ENCODE data around the gene LYPD8. TPM values are rescaled to one million over a fixed set of nuclear protein-coding genes. Genes with fewer than 3 reads are reported as not detected.

The LYPD8 gene
- total RNA-seq, 3 donors from 2014 or later = 1.6 TPM; not detected in 2

DNA sequence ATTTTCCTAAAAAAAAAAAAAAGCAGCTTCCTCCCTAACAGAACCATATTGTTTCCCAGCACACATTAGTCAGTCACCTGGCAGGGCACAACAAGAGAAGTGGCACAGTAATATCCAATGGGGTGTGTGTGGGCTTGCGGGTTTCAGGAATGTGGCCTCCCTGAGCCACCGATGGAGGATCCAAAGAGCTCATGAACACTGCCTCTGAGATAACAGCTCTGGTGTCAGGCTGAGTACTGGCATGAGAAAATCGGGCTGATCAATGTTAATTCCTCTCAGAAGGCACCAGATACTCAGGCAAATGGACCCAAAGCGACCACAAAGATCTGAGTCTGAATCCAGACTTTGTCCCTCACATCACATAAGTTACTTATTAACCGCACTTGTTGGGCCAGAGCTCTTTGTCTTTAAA, 2.2 kb upstream of the LYPD8 start:
- peaks cover 0 to 7% of the 10 kb centered on the region in 2 donors for H3K9me3 ChIP-seq
- no peak overlapping the region for H3K4me3 ChIP-seq
- no peaks in the 10 kb centered on the region for H3K36me3 ChIP-seq
- no peak for DNase-seq (ENCODE audit: low spot score in 2 of 2)
- no peaks in the 10 kb centered on the region for H3K4me1 ChIP-seq
- intact Hi-C loops (cut with DNase I; ENCODE audit: low total_unique reads) = no loop called here
- H3K27ac ChIP-seq = no peak overlapping the region
- TF ChIP-seq POLR2AphosphoS5 (IDR thresholded peaks at IDR 0.05) (no peak), POLR2A (IDR thresholded peaks at IDR 0.05) (no peak)
- TF ChIP-seq, protein P1, sequence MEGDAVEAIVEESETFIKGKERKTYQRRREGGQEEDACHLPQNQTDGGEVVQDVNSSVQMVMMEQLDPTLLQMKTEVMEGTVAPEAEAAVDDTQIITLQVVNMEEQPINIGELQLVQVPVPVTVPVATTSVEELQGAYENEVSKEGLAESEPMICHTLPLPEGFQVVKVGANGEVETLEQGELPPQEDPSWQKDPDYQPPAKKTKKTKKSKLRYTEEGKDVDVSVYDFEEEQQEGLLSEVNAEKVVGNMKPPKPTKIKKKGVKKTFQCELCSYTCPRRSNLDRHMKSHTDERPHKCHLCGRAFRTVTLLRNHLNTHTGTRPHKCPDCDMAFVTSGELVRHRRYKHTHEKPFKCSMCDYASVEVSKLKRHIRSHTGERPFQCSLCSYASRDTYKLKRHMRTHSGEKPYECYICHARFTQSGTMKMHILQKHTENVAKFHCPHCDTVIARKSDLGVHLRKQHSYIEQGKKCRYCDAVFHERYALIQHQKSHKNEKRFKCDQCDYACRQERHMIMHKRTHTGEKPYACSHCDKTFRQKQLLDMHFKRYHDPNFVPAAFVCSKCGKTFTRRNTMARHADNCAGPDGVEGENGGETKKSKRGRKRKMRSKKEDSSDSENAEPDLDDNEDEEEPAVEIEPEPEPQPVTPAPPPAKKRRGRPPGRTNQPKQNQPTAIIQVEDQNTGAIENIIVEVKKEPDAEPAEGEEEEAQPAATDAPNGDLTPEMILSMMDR (IDR thresholded peaks at IDR 0.05) = no peak
- no peaks in the 10 kb centered on the region for H3K27me3 ChIP-seq

DNA sequence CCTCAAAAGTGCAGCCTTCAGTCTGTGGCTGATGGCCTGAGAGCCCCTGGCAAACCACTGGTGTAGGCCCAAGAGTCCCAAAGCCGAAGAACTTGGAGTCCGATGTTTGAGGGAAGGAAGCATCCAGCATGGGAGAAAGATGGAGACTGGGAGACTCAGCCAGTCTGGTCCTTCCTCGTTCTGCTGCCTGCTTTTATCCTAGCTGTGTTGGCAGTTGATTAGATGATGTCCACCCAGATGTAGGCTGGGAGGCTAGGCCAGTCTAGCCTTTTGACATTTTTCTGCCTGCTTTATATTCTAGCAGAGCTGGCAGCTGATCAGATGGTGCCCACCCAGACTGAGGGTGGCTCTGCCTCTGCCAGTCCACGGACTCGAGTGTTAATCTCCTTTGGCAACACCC, 1.1 kb upstream of the LYPD8 start:
- Histone ChIP-seq H3K36me3 (no peaks in the 10 kb centered on the region), H3K27me3 (no peaks in the 10 kb centered on the region), H3K9me3 (peaks cover 0 to 2% of the 10 kb centered on the region in 2 donors), H3K4me1 (no peaks in the 10 kb centered on the region), H3K27ac (no peak overlapping the region), H3K4me3 (no peak overlapping the region)
- intact Hi-C loops (cut with DNase I; ENCODE audit: low total_unique reads) = no loop called here
- TF ChIP-seq, protein P1 (IDR thresholded peaks at IDR 0.05) = no peak
- TF ChIP-seq POLR2AphosphoS5 (IDR thresholded peaks at IDR 0.05) = no peak
- no peak for TF ChIP-seq POLR2A (IDR thresholded peaks at IDR 0.05)
- DNase-seq (ENCODE audit: low spot score in 2 of 2) = no peak

DNA sequence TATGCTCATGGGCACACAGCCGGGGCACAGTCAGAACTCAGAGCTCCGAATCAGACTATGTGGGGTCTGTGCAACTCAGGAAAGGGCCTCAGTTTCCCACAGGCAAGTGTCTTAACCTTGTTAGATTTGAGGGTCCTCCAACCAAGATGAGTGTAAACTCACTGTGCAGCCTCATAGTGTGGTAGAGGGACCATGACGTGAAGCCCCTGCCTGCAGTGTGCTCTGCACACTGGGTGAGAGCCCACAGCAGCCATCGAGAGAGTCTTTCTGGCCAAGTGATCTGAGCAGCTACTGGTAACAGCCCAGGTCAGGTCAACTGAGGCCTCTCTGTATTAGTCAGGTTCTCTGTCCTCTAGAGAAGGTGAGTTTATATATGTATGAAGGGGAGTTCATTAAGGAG, 592 bp upstream of the LYPD8 start:
- Histone ChIP-seq H3K4me3 (no peak overlapping the region), H3K27me3 (no peaks in the 10 kb centered on the region), H3K9me3 (no peaks in the 10 kb centered on the region), H3K4me1 (no peaks in the 10 kb centered on the region), H3K36me3 (no peaks in the 10 kb centered on the region), H3K27ac (no peak overlapping the region)
- TF ChIP-seq POLR2A (IDR thresholded peaks at IDR 0.05) = no peak
- no peak for TF ChIP-seq POLR2AphosphoS5 (IDR thresholded peaks at IDR 0.05)
- TF ChIP-seq, protein P1 (IDR thresholded peaks at IDR 0.05) = no peak
- intact Hi-C loops (cut with DNase I; ENCODE audit: low total_unique reads) = no loop called here
- DNase-seq (ENCODE audit: low spot score in 2 of 2) = no peak

DNA sequence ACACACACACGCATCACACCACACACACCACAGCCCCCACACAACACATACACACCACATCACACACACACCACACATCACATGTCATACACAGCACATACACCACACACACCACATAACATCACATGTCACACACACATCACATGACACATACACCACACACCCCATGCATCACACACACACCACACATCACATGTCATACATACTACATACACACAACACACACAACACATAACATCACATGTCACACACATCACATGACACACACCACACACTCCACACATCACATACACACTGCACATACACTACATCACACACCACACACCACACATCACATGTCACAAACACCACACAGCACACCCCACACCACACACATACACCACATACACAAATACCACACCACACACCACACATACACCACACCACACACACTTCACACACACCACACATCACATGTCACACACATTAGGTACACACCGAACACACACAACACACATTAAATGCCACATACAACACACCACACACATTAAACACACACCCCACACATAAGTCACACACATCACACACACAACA, 1.8 kb downstream of the LYPD8 start:
- no peak overlapping the region for H3K4me3 ChIP-seq
- TF ChIP-seq POLR2A (IDR thresholded peaks at IDR 0.05) (no peak), POLR2AphosphoS5 (IDR thresholded peaks at IDR 0.05) (no peak)
- TF ChIP-seq, protein P1 (IDR thresholded peaks at IDR 0.05) = no peak
- no peak for DNase-seq (ENCODE audit: low spot score in 2 of 2)
- no peaks in the 10 kb centered on the region for H3K4me1 ChIP-seq
- intact Hi-C loops (cut with DNase I; ENCODE audit: low total_unique reads) = no loop called here
- no peaks in the 10 kb centered on the region for H3K27me3 ChIP-seq
- no peaks in the 10 kb centered on the region for H3K36me3 ChIP-seq
- H3K27ac ChIP-seq = no peak overlapping the region
- no peaks in the 10 kb centered on the region for H3K9me3 ChIP-seq

DNA sequence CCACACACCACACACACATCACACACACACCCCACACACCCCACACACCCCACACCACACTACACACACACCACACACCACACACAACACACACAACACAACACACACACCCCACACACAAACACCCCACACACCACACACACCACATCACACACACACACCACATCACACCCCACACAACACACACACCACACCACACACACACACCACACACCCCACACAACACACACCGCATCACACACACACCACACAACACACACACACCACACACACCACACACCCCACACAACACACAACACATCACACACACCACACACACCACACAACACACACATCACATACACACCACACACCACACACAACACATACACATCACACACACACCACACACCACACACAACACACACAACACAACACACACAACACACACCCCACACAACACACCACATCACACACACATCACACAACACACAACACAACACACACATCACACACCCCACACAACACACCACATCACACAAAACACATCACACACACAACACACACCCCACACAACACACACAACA, 2.4 kb downstream of the LYPD8 start:
- Histone ChIP-seq H3K27ac (no peak overlapping the region), H3K9me3 (no peaks in the 10 kb centered on the region), H3K27me3 (no peaks in the 10 kb centered on the region), H3K4me1 (no peaks in the 10 kb centered on the region), H3K36me3 (no peaks in the 10 kb centered on the region), H3K4me3 (no peak overlapping the region)
- DNase-seq (ENCODE audit: low spot score in 2 of 2) = no peak
- TF ChIP-seq POLR2A (IDR thresholded peaks at IDR 0.05) = no peak
- TF ChIP-seq, protein P1 (IDR thresholded peaks at IDR 0.05) = no peak
- TF ChIP-seq POLR2AphosphoS5 (IDR thresholded peaks at IDR 0.05) = no peak
- intact Hi-C loops (cut with DNase I; ENCODE audit: low total_unique reads) = no loop called here
